ENCODE data around the gene CPXM2. TPM values are rescaled to one million over a fixed set of nuclear protein-coding genes. Genes with fewer than 3 reads are reported as not detected.

CPXM2 gene
- total and polyA plus RNA-seq, 9 of the 15 experiments (the other 6 are each of a cell fraction or from before 2014, with no cell fraction given): not detected

- no peak for TF ChIP-seq ARID3B (CRISPR knock-in tag; IDR thresholded peaks at IDR 0.05; ENCODE audit: borderline replicate concordance)
These were observed 145.1 kb downstream of the CPXM2 start (continued) for GRCh38 chr10:123746520-123746919.

- intact Hi-C loops (cut with micrococcal nuclease) (no loop called here), in situ Hi-C loops (cut with MboI) (no loop called here)
- ATAC-seq (no peak), DNase-seq (ENCODE audit: extremely low read depth in 1 of 4, low spot score in 3 of 4) (no peak), FAIRE-seq (no peak)
- no peaks in the 10 kb centered on the region for H3K79me2 ChIP-seq (ENCODE audit: control insufficient read depth, insufficient read depth, low read length)
- H4K20me1 ChIP-seq (replicated peaks; ENCODE audit: control insufficient read depth, insufficient read depth, low read length): no peaks in the 10 kb centered on the region
- no peak overlapping the region for H3K4me3 ChIP-seq
- peaks cover 0 to 8% of the 10 kb centered on the region in 2 experiments; a peak in 1 of 5 replicates for H3K27me3 ChIP-seq (ENCODE audit: control insufficient read depth in 2 of 2, insufficient read depth in 2 of 2, low read length in 2 of 2)
- no peaks in the 10 kb centered on the region for H3K9me1 ChIP-seq (ENCODE audit: control insufficient read depth, insufficient read depth, low read length)
- no peak overlapping the region for H2AFZ ChIP-seq (ENCODE audit: low read depth, low read length)
- ChIA-PET CTCF (ENCODE audit: low intra/inter-chr PET ratio) (no interaction called here), POLR2A (interaction anchor here (1.1 kb wide), 1 partner anchor 68 kb away, joined by 3 read pairs; no protein-coding TSS in a partner anchor)
- BruUV-seq (replicated peaks): no TSS peak
- H3K4me2 ChIP-seq (ENCODE audit: insufficient read depth, low read length): no peak overlapping the region
- no peak overlapping the region for H3K9ac ChIP-seq (ENCODE audit: insufficient read depth in 1 of 2, low read depth in 2 of 2, low read length in 2 of 2)
- no peaks in the 10 kb centered on the region for H3K36me3 ChIP-seq (ENCODE audit: control insufficient read depth, insufficient read depth, low read length)
- 0% methylated on average over 3 of the region's 4 CpGs for WGBS (ENCODE audit: insufficient coverage, low coverage, missing lambda C conversion rate)
- H3K9me3 ChIP-seq (replicated peaks; ENCODE audit: control insufficient read depth, insufficient read depth, low read depth, low read length): no peaks in the 10 kb centered on the region
- H3K27ac ChIP-seq (ENCODE audit: extremely low read depth, low read depth, low read length): no peak overlapping the region
- H3K4me1 ChIP-seq (replicated peaks in 1 of 2; ENCODE audit: control insufficient read depth in 2 of 2, insufficient read depth in 2 of 2, low read length in 2 of 2): no peaks in the 10 kb centered on the region
- TF ChIP-seq ZNF232 (CRISPR knock-in tag; IDR thresholded peaks at IDR 0.05): no peak
- no peak for TF ChIP-seq BRCA1 (IDR thresholded peaks at IDR 0.05)
- TF ChIP-seq BRCA1 (CRISPR knock-in tag; IDR thresholded peaks at IDR 0.05): no peak
- no peak for TF ChIP-seq MAFK (IDR thresholded peaks at IDR 0.05; ENCODE audit: low read length)
- TF ChIP-seq RBBP5 (IDR thresholded peaks at IDR 0.05; ENCODE audit: borderline replicate concordance, insufficient read depth, low read length, poor library complexity, severe bottlenecking): no peak
- no peak for TF ChIP-seq FOXP4 (CRISPR knock-in tag; IDR thresholded peaks at IDR 0.05; ENCODE audit: borderline replicate concordance)
- no peak for TF ChIP-seq RAD51 (IDR thresholded peaks at IDR 0.05; ENCODE audit: borderline replicate concordance, low read depth)
- no peak for TF ChIP-seq CEBPZ (IDR thresholded peaks at IDR 0.05; ENCODE audit: borderline replicate concordance, low read depth, low read length)
- no peak for TF ChIP-seq CREB1 (IDR thresholded peaks at IDR 0.05)
- TF ChIP-seq CREB1 (CRISPR knock-in tag; IDR thresholded peaks at IDR 0.05): no peak
- no peak for TF ChIP-seq E4F1 (CRISPR knock-in tag; IDR thresholded peaks at IDR 0.05; ENCODE audit: borderline replicate concordance)
These were observed 145.5 kb downstream of the CPXM2 start for GRCh38 chr10:123746061-123746460.

Measured in K562 (cell line).